Subcutaneous adipose tissue (tissue), 4 donors: ENCODE data around the gene TPD52L1. TPM values are rescaled to one million over a fixed set of nuclear protein-coding genes. Genes with fewer than 3 reads are reported as not detected.

Experiments used
- CTCF ChIP-seq: fragments of 450-650 bp; IDR thresholded peaks from one replicate; pipeline ENCODE4 v1.5.1; 2016; ENCODE audit warnings: low read depth, mild to moderate bottlenecking, control low read depth, antibody characterized with exemption, moderate library complexity
- total RNA-seq, 4 donors: library from RNA; depleted of rRNA; stranded (reverse); fragments of >200 nt; gene quantifications; one replicate each; pipeline ENCODE4 v1.1.0, GENCODE V29; 2016

The TPD52L1 gene
- total RNA-seq, 4 donors from 2014 or later: 18.7 to 70.6 (median 33.4) TPM

GRCh38 chr6:125175466-125176048, 22.0 kb downstream of the TPD52L1 start:
- TF ChIP-seq CTCF: no peak

- no peak for TF ChIP-seq CTCF
These were observed 28.9 kb downstream of the TPD52L1 start for GRCh38 chr6:125182237-125183008.

GRCh38 chr6:125183391-125183790, 29.8 kb downstream of the TPD52L1 start:
- no peak for TF ChIP-seq CTCF

GRCh38 chr6:125188037-125188436, 34.5 kb downstream of the TPD52L1 start:
- no peak for TF ChIP-seq CTCF

- no peak for TF ChIP-seq CTCF
These were observed 35.1 kb downstream of the TPD52L1 start for GRCh38 chr6:125188594-125189203.

- TF ChIP-seq CTCF: no peak
These were observed 35.9 kb downstream of the TPD52L1 start for GRCh38 chr6:125189494-125189893.

GRCh38 chr6:125190667-125191066, 37.1 kb downstream of the TPD52L1 start:
- no peak for TF ChIP-seq CTCF
